NK-92 (cell line): ENCODE results near the gene GRIN3B.

Experiments
- DNase-seq: peaks from one replicate; lab custom pipeline; 2025; ENCODE audit not compliant: unreplicated experiment; lab: John Stamatoyannopoulos, UW

GRIN3B gene

GRCh38 chr19:1041272-1041834, 41.1 kb downstream of the GRIN3B start:
- no peak for DNase-seq

GRCh38 chr19:1041835-1042685, 41.8 kb downstream of the GRIN3B start:
- no peak for DNase-seq

GRCh38 chr19:1042689-1043511, 42.7 kb downstream of the GRIN3B start:
- DNase-seq = no peak

GRCh38 chr19:1045247-1045603, 45.0 kb downstream of the GRIN3B start:
- no peak for DNase-seq

- no peak for DNase-seq
These were observed 46.0 kb downstream of the GRIN3B start for GRCh38 chr19:1046117-1046626.

GRCh38 chr19:1046836-1047695, 46.8 kb downstream of the GRIN3B start:
- no peak for DNase-seq

- no peak for DNase-seq
These were observed 47.5 kb downstream of the GRIN3B start for GRCh38 chr19:1047696-1048147.

- no peak for DNase-seq
These were observed 48.9 kb downstream of the GRIN3B start for GRCh38 chr19:1049106-1049505.

GRCh38 chr19:1049800-1050199, 49.6 kb downstream of the GRIN3B start:
- no peak for DNase-seq

GRCh38 chr19:1050989-1051788, 51.0 kb downstream of the GRIN3B start:
- no peak for DNase-seq

GRCh38 chr19:1051791-1052190, 51.6 kb downstream of the GRIN3B start:
- no peak for DNase-seq

- no peak for DNase-seq
These were observed 52.2 kb downstream of the GRIN3B start for GRCh38 chr19:1052349-1052975.

GRCh38 chr19:1053176-1054101, 53.2 kb downstream of the GRIN3B start:
- no peak for DNase-seq

GRCh38 chr19:1054102-1055027, 54.1 kb downstream of the GRIN3B start:
- DNase-seq = no peak

GRCh38 chr19:1055028-1055425, 54.8 kb downstream of the GRIN3B start:
- DNase-seq = no peak

- DNase-seq = no peak
These were observed 55.8 kb downstream of the GRIN3B start for GRCh38 chr19:1055886-1056620.
